Measurements from ENCODE around the gene SLC9A9. TPM values are rescaled to one million over a fixed set of nuclear protein-coding genes. Genes with fewer than 3 reads are reported as not detected.
"Not testable (repeated sequence)": the region's sequence is repeated elsewhere in the genome, so short reads cannot be mapped to it uniquely, and the experiment has no call there.

Gene SLC9A9
- 1 to 10 TPM; 1.0 to 9.0 (median 8.8) TPM for polyA plus RNA-seq

DNA sequence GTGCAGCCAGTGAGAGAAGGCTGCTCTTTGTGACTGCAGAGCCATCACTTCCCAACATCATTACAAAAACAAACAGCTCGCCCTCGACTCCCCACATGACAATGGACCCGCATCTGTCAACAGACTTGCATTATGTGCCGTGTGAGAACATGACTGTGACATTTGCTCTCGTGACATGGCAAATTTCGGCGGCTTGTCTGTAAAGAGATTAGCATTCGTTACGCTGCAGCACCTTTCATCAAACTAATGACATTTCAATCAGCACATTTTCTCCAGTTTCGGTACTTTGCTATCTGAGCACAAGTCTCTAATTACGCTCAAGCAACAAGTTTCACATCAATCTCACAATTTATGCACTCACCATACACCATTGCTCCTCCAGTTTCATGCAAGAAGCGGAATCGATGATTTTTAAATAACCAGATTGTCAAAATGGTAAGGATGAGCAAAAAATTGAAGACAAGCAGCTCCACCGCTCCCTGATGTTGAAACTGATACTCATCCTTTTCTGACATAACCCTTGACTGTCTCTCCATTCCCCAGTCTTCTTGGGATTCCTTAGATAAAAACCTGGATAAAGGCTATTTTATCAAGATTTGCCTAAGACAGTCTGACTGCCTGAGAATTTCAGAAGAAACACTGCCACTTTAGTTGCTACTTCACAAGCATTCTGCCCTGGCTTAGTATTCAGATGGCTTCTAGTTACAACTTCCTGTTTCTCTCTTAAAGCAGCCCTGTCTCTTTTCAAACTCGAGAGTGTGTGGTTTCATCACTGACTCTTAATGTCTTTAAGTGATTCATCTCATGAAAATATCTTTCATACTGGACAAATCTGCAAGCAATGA, at the start of gene SLC9A9:
TSS of gene SLC9A9 (minus strand) at position 682 of the 845 bp plus-strand sequence. CDS start at position 536, 146 bp downstream.
- WGBS, 3 donors: 0 to 5% (median 2%) methylated on average over 15 of the region's 15 CpGs
- no peak within 1 kb of the TSS for H3K27ac ChIP-seq (ENCODE audit: low read depth, low read length)

DNA sequence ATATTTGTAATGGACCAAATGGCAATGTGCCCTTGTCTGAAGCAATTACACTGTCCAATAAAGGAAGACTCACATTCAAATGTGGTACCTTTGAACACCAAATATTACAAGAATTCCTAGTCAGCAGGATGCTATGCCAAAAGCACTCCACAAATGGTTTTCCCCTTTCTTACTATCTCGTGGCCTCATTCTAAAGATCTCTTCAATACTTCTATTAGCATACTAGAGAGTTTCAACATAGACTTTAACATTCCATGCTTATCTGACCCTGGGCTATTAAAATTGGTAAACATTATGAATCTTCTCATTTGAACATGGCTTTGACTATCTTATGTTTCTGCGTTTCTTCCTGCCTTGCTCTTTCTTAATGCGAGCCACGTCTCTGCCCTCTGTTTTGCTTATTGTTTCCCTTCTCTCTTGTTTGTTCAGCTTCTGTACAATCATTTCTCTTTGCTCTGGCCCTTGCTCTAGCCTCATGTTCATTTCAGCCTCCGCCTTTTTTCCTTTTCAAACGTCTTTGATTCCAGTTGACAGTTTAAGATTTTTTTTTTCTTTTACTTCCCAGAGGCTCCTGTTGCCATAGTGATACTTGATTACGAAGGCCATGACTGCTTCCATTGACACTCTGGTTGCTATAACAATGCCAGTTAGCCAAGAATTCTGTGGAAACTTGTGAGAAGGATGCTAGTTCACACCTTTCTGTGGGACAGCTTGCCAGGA, 49.5 kb upstream of the SLC9A9 start:
- WGBS, 3 donors: 25 to 62% (median 58%) methylated on average over 7 of the region's 7 CpGs
- no peak overlapping the region for H3K27ac ChIP-seq (ENCODE audit: low read depth, low read length)

DNA sequence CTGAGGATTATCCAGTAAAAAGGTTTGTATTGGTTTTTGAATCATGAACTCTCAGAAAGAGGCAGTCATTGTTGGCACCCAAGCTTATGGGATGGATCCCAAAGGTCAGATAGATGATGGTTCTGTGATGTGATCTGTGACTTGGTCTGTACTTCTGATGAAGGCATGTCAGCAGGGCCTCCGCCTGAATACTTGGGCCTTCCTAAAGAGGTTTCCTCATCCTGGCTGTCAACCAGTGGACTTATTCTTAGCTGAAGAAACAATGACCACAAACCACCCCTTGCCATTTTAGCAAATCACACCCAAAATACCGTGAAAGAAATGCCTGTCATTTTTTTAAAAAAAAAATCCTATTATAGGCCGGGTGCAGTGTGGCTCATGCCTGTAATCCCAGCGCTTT, 48.2 kb upstream of the SLC9A9 start:
- H3K27ac ChIP-seq (ENCODE audit: low read depth, low read length): no peak overlapping the region
- WGBS, 3 donors: 80 to 91% (median 87%) methylated on average over 4 of the region's 4 CpGs

DNA sequence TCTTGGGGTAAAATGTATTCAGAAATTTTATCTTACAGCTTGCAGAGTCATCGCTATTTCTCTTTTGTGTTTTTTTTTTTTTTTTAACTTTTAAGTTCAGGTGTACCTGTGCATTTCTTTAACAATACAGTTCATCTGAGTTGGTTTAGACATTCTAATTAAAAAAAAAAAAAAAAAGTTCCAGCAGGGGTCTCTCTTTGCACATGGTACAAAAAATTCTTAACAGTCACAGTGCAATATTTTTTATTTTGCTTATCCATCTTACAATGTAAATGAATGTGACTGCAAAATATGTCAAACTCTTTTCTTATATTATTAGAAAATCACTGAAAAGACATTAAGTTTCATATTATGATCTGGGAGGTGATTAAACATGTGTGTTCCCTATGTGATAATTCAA, 47.5 kb upstream of the SLC9A9 start:
- 90 to 92% (median 91%) methylated on average over 1 of the region's 1 CpG for WGBS, 3 donors
- no peak overlapping the region for H3K27ac ChIP-seq (ENCODE audit: low read depth, low read length)

DNA sequence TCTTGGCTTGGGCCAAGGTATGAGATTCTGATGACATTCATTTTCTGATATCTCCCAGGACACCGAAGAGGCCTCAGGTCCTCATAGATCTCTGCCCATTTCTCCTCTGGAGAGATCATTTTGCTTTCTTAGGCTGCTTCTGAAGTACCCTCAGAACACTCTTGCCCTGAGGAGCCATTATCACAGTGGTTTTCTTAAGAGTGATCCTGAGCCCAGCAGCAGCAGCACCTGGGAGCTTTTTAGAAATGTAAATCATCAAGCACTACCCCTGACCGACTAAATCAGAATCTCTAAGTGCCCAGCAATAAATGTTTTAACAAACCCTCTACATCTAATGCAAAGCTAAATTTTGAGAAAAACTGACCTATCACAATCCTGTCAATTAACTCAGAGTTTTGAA, 40.6 kb upstream of the SLC9A9 start:
- no peak overlapping the region for H3K27ac ChIP-seq (ENCODE audit: low read depth, low read length)
- WGBS, 3 donors: 69 to 91% (median 87%) methylated on average over 2 of the region's 2 CpGs

DNA sequence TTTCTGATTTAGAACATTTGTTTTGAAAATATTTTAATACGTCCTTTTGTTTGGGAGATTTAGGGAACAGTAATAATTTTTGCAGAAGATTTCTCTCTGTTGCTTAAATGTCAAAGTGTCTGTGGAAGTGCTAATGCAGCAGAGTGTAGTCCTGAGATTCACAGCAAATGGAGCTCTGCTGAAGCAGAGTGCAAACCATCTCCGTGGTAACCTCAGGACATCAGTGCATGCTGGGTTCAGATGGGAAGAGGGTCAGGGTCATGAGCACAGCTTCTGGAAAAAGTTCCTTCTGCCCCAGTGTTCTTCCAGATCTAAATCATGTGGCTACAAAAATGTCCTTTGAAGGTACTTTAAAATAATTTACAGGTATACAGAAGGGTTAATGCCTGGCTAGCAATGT, 39.9 kb upstream of the SLC9A9 start:
- H3K27ac ChIP-seq (ENCODE audit: low read depth, low read length): no peak overlapping the region
- 67 to 76% (median 72%) methylated on average over 2 of the region's 2 CpGs for WGBS, 3 donors

DNA sequence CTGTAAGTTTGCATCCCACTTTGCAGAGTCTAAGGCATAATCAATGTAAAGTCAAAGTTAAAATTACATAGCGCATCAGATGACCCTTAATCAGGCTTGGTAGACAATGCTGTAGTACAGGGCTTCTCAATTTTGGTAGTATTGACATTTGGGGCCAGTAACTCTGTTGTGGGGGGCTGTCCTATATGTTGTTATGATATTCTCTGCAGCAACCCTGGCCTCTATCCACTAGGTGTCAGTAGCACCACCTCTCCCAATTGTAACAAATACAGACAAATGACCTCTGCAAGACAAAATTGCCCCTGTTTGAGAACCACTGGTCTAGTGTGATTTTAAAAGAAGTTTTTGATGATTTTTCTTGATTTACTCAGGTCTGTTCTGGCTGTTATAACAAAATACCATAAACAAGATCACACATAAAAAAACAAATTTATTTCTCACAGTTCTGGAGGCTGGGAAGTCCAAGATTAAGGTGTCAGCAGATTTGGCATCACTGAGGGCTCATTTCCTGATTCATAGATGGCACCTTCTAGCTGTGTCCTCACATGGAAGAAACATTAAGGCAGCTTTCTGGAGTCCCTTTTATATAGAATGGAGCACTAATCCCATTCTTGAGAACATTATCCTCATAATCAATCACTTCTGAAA, 37.6 kb upstream of the SLC9A9 start:
- H3K27ac ChIP-seq (ENCODE audit: low read depth, low read length): no peak overlapping the region
- 90 to 100% (median 96%) methylated on average over 1 of the region's 1 CpG for WGBS, 3 donors

DNA sequence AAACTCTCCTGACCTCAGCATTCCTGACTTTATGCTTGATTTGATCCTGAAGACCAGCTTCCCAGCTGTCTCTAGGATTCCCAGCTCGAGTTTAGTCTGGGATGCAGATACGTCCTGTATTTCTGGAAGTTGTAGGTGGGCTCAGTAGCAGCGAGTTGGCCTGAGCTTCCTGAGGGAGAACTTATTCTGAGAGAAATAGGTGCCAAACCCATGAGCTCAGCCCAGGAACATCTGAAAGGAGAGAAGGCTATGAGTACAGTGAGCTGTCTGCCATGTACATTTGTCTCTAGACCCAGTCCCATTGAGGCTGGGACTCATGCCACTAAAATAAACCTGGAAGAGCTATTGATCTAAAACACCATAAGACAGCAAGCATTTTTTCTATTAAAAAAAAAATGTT, 36.6 kb upstream of the SLC9A9 start:
- H3K27ac ChIP-seq (ENCODE audit: low read depth, low read length): no peak overlapping the region
- WGBS, 3 donors: 53 to 72% (median 69%) methylated on average over 3 of the region's 3 CpGs

DNA sequence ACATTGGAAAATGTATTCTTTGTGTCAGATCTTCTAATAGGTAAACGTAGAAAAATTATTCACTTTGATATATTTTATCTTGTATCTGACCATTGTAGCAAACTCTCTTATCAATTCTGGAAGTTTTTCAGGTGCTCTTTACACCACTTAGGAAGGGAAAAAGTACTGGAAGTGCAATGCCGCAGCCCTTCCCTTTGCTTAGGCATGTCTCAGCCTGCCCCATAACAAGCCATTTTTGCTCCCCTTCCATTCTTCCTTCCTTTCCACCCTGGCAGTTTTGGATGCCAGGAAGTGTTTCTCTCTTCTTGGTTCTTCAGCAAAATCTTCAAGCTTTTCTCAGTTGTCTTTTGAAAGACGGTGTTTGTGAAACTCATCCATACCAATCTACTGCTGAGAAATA, 34.9 kb upstream of the SLC9A9 start:
- WGBS, 3 donors: 86 to 90% (median 90%) methylated on average over 3 of the region's 3 CpGs
- no peak overlapping the region for H3K27ac ChIP-seq (ENCODE audit: low read depth, low read length)

DNA sequence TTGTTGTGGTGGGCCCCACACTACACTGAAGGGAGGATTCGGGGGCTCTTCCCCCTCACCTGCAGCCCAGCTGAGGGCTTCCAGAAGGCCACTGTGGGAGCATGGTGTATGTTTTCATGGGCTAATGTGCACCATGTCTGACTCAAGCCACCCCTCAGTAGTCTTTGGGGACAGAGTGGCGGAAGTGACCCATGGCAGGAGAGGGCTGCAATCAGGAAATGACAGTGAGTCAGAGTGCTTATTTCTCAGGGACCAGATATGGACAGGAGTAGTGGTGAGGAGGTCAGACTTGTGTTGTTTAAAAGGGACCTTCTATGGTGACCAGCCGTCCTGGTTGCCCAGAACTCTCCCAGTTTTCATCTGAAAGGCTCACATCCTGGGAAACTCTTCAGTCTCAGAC, 32.8 kb upstream of the SLC9A9 start:
- 72 to 85% (median 82%) methylated on average over 3 of the region's 3 CpGs for WGBS, 3 donors
- H3K27ac ChIP-seq (ENCODE audit: low read depth, low read length): no peak overlapping the region

DNA sequence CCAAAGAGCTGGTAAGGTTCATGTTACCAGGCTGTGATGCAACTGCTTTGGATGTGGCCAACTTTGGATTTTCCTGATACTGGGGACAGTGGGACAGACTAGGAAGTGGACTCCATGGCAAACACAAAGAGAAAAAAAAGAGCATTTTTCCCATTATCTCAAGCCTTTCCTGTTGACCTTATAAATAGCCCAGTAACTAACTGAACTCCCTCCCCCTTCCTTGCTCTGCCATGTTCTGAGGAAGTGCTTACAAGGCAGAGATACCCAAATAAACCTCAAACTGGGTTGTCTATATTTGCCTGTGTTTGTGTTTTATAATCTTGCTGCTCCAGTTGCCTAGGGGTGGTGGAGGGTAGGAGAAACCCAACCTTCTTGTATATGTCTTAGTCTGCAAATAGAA, 27.3 kb upstream of the SLC9A9 start:
- no peak overlapping the region for H3K27ac ChIP-seq (ENCODE audit: low read depth, low read length)

DNA sequence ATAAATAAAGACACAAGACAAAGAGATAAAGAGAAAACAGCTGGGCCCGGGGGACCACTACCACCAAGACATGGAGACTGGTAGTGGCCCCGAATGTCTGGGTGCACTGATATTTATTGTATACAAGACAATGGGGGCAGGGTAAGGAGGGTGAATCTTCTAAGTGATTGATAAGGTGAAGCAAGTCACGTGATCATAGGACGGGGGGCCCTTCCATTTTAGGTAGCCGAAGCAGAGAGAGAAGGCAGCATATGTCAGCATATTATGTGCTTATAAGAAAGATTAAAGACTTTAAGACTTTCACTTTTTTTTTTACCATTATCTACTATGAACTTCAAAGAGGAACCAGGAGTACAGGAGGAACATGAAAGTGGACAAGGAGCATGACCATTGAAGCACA, 25.3 kb upstream of the SLC9A9 start:
- whole genome bisulfite sequencing, 3 donors: 90 to 97% (median 90%) methylated on average over 5 of the region's 5 CpGs
- not testable (repeated sequence) for H3K27ac ChIP-seq (ENCODE audit: low read depth, low read length)

DNA sequence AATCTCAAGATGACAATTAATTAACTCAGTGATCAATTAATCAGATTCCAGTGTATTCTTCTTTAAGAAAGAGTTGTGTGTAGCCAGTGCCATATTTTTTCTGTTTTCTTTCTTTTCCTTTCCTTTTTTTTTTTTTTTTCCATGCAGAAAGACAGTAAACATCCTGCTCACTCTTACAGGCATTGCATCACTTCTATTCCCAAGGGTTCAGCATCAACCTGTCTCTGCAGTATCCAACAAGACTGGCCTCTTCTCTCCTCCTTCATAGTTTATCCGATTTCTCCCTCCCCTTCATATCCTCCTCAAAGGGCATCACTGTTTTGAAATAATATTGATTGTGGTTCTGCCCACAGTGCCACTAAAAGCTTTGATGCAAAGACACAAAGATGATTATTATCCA, 17.0 kb upstream of the SLC9A9 start:
- WGBS, 3 donors: 55 to 79% (median 56%) methylated on average over 1 of the region's 1 CpG
- H3K27ac ChIP-seq (ENCODE audit: low read depth, low read length): no peak overlapping the region

DNA sequence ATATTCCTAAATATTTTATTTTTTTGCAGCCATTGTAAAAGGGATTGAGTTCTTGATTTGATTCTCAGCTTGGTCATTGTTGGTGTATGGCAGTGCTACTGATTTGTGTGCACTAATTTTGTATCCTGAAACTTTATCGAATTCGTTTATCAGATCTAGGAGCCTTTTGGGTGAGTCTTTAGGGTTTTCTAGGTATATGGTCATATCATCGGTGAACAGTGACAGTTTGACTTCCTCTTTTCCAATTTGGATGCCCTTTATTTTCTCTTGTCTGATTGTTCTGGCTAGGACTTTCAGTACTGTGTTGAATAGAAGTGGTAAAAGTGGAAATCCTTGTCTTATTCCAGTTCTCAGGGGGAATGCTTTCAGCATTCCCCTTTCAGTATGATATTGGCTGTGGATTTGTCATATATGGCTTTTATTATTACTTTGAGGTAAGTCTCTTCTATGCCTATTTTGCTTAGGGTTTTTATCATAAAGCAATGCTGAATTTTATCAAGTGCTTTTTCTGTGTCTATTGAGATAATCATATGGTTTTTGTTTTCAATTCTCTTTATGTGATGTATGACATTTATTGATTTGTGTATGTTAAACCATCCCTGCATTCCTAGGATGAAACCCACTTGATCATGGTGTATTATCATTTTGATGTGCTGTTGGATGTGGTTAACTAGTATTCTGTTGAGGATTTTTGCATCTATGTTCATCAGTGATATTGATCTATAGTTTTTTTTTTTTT, 11.4 kb upstream of the SLC9A9 start:
- H3K27ac ChIP-seq (ENCODE audit: low read depth, low read length): no peak overlapping the region
- 80 to 92% (median 87%) methylated on average over 3 of the region's 3 CpGs for WGBS, 3 donors

DNA sequence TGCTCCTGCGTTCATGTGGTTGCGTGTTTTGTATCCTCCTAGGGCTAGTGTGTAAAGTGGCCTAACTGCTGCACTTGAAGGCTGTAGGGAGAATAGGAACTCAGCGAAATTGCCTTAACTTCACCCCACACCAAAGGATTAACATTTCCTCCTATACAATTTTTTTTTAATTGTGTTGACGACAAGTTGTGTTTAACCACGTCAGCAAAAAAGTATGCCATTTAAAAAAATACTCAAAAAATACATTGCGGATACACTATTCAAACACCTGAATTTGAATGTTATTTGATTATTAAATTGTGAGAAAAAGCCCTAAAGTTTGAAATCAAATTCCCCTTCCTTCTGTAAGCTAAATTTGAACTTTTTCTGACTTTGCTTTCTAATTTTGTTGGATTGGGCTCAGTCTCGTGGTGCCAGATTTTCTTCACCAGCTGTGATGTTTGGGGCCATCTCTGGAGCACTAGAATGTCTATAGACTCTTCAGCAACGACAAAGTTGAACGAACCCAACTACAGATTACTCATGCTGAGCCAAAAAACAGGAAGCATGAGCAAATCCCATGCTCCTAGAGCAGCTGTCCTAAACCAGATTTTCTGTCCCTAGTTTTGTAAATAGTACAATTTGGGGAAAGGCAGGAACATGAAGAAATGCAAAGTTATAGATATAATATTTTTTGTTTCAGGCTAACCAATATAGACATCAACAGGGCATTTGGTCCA, 8.1 kb upstream of the SLC9A9 start:
- no peak overlapping the region for H3K27ac ChIP-seq (ENCODE audit: low read depth, low read length)
- 78 to 86% (median 82%) methylated on average over 9 of the region's 9 CpGs for WGBS, 3 donors

DNA sequence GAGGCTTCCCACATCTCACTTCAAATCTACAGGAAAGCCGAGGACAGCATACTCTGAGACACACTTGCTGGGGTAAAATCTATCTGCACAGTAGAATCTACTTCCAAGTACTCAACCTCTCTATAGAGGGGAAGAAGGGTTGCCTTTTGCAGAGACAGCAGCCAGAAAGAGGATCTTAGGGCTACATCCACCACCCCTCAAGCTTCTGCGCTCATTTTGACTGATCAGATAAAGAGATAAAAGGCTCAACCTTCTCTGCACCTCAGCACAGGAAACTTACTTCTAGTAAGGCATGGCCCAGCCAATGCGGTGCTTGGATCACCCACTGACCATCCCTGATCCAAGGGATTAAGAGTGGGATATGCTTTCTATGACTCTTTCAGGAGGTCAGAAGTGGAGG, 6.9 kb upstream of the SLC9A9 start:
- 79 to 93% (median 82%) methylated on average over 3 of the region's 3 CpGs for WGBS, 3 donors
- no peak overlapping the region for H3K27ac ChIP-seq (ENCODE audit: low read depth, low read length)

DNA sequence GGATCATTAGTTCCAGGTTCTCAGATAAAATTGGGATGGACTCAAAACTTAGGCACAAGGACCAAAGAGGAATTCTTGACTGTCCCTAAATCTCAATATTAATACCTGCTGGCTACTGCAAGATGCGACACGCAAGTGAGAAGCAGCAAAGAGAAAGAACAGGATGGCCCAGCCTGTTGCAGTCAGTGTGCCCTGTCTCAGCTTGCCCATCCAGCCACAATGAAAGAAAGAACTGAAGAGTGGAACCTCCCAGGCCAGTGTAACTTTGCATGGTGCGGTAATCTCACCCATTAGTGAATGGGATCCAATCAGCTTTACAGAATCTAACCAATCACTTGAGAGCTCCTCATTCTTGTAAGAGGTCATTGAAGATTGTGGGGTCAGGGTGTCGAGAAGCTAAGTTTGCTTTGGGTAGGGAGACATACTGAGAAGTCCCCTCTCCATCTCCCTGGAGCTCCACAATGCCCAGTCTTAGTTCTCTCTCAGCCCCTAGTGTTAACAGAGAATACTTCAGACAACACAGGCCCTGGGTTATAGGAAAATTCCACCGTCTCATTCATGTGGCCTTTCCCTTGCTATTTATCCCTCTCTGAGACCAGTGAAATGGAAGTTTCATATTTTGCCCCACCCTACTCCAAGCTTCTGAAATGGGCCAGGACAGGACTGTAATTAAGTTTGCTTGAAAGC, 3.2 kb upstream of the SLC9A9 start:
- 84 to 96% (median 94%) methylated on average over 5 of the region's 5 CpGs for WGBS, 3 donors
- no peak overlapping the region for H3K27ac ChIP-seq (ENCODE audit: low read depth, low read length)

DNA sequence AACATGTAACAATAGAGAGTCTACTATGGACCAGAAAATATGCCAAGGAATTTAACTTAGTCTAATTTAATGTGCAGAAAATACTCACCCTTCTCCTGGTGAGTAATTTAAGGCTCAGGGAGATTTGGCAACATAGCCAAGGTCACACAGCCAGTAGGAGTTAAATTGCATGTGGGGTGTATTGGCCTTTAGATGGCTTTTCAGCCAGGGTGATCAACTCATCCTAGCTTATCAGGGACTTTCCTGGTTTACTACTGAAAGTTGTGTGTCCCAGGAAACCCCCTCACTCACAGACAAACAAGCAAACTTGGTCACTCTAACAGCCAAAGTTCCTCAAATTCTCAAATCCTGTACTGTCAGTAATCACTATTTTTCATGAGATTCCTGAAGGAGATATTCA, 2.6 kb upstream of the SLC9A9 start:
- no peak overlapping the region for H3K27ac ChIP-seq (ENCODE audit: low read depth, low read length)

Data from adipose tissue (tissue), 3 donors.